ENCODE measurements around the gene YARS1.

YARS1 gene

GRCh38 chr1:32817159-32817814, at the start of gene YARS1, which contains the start of gene S100PBP:
YARS1 (minus strand) TSS chr1:32817358; CDS start chr1:32817244, 114 bp downstream.
S100PBP (plus strand) TSS chr1:32817653; CDS start chr1:32826100, 8,447 bp downstream.
- Histone ChIP-seq H3K4me1 (ENCODE audit: insufficient read depth, low read length, poor library complexity, severe bottlenecking) (peaks cover 62% of the 10 kb centered on the region), H3K9ac (ENCODE audit: low read depth, low read length, poor library complexity, severe bottlenecking) (peak within 1 kb of the TSS; percentile 100), H3K4me3 (ENCODE audit: low read length, poor library complexity, severe bottlenecking) (peak within 1 kb of the TSS; percentile 100), H3K36me3 (ENCODE audit: insufficient read depth, low read length) (no peaks in the 10 kb centered on the region), H2AFZ (ENCODE audit: low read length) (peak within 1 kb of the TSS; percentile 69), H3F3A (ENCODE audit: low read depth) (0 out of 2 replicates have a peak, but pooled peaks cover 10% of the 10 kb centered on the region), H3K4me2 (ENCODE audit: low read depth, low read length, poor library complexity, severe bottlenecking) (peak within 1 kb of the TSS; percentile 98), H3K9me3 (ENCODE audit: insufficient read depth, low read depth, low read length) (no peaks in the 10 kb centered on the region), H4K20me1 (ENCODE audit: insufficient read depth, low read length, poor library complexity, severe bottlenecking) (peaks cover 61% of the 10 kb centered on the region), H3K27me3 (ENCODE audit: insufficient read depth, low read length, poor library complexity, severe bottlenecking) (peaks cover 5% of the 10 kb centered on the region), H3K79me2 (ENCODE audit: insufficient read depth, low read length) (peaks cover 94% of the 10 kb centered on the region), H3K9me2 (replicated peaks; ENCODE audit: low read depth, low read length) (no peaks in the 10 kb centered on the region)
- TF ChIP-seq, protein P1, sequence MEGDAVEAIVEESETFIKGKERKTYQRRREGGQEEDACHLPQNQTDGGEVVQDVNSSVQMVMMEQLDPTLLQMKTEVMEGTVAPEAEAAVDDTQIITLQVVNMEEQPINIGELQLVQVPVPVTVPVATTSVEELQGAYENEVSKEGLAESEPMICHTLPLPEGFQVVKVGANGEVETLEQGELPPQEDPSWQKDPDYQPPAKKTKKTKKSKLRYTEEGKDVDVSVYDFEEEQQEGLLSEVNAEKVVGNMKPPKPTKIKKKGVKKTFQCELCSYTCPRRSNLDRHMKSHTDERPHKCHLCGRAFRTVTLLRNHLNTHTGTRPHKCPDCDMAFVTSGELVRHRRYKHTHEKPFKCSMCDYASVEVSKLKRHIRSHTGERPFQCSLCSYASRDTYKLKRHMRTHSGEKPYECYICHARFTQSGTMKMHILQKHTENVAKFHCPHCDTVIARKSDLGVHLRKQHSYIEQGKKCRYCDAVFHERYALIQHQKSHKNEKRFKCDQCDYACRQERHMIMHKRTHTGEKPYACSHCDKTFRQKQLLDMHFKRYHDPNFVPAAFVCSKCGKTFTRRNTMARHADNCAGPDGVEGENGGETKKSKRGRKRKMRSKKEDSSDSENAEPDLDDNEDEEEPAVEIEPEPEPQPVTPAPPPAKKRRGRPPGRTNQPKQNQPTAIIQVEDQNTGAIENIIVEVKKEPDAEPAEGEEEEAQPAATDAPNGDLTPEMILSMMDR (conservative IDR thresholded peaks at IDR 0.05; ENCODE audit: low read length): no peak
- TF ChIP-seq EZH2phosphoT487 (IDR thresholded peaks at IDR 0.05; ENCODE audit: borderline replicate concordance): no peak

DNA sequence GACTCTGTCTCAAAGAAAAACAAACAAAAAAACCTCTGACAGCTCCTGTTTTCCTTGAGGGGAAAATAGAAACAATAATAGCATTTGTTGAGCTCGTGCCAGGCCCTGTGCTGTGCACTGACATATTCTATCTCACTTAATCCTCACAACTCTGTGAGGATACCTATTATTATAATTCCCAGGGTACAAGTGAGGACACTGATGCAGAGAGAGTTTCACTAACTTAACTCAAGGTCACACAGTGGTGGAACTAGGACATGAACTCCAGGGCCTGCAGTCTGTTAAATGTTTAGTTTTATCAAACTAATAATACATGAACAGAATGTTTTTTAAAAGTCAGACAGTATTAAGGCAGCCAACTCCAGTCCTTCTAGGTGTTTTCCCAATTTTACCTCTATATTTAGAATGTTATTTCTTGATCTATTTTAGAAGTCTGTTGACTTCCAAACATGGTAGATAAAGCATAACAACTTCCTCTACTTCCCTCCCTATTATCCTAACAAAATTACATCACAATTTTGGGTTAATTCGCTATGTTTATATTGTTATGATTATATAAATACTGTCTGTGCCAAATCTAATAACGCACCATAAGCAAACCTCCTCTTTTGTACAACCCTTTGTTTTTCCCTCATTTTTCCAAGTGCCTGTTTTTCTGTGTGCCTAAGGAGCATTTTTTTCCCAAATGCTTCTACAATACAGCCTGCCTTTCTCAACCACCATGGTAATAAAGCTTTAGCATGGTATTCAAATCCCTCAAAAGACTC, 48.7 kb upstream of the YARS1 start:
- H3F3A ChIP-seq (ENCODE audit: low read depth): no peaks in the 10 kb centered on the region
- no peak overlapping the region for H3K4me3 ChIP-seq (ENCODE audit: low read length, poor library complexity, severe bottlenecking)
- H3K36me3 ChIP-seq (ENCODE audit: insufficient read depth, low read length): peaks cover 24% of the 10 kb centered on the region; the same call in 1 of the 2 replicates
- H3K27me3 ChIP-seq (ENCODE audit: insufficient read depth, low read length, poor library complexity, severe bottlenecking): no peaks in the 10 kb centered on the region
- no peak overlapping the region for H3K4me2 ChIP-seq (ENCODE audit: low read depth, low read length, poor library complexity, severe bottlenecking)
- no peaks in the 10 kb centered on the region for H3K9me3 ChIP-seq (ENCODE audit: insufficient read depth, low read depth, low read length)
- H3K9me2 ChIP-seq (replicated peaks; ENCODE audit: low read depth, low read length): no peaks in the 10 kb centered on the region
- H2AFZ ChIP-seq (ENCODE audit: low read length): no peak overlapping the region
- no peaks in the 10 kb centered on the region for H3K4me1 ChIP-seq (ENCODE audit: insufficient read depth, low read length, poor library complexity, severe bottlenecking)
- H4K20me1 ChIP-seq (ENCODE audit: insufficient read depth, low read length, poor library complexity, severe bottlenecking): no peaks in the 10 kb centered on the region
- no peak for TF ChIP-seq EZH2phosphoT487 (IDR thresholded peaks at IDR 0.05; ENCODE audit: borderline replicate concordance)
- TF ChIP-seq, protein P1 (conservative IDR thresholded peaks at IDR 0.05; ENCODE audit: low read length): no peak
- H3K9ac ChIP-seq (ENCODE audit: low read depth, low read length, poor library complexity, severe bottlenecking): no peak overlapping the region
- H3K79me2 ChIP-seq (ENCODE audit: insufficient read depth, low read length): no peaks in the 10 kb centered on the region

DNA sequence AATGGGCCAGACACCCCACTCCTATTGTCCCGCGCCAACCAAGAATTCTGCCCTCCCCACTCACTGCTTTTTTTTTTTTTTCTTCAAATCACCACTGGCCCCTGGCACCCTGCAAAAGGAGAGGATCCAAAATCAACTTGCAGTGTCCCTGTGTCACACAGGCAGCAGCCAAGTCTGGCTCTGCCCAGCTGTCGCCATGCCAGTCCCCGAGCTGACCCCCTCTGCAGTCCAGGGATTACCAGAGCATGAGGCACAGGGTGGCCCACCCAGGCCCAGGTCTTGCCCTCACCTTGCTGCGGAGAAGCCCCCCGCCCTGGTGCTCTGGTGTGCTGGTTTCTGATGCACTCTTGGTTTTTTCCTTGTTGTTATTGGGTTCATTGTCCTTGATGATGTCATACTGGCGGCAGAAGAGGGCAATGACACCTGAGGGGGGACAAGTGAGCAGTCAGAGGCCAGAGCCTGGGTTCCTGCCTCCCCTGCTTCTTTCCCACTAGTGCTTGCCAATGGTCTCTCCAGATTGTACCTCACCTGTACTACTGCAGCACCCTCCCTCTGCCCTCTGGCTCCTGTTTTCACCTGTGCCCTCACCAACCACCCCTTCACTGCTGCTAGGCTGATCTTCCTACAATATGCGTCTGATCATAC, 47.3 kb upstream of the YARS1 start:
- H3K4me2 ChIP-seq (ENCODE audit: low read depth, low read length, poor library complexity, severe bottlenecking): no peak overlapping the region
- H3K79me2 ChIP-seq (ENCODE audit: insufficient read depth, low read length): no peaks in the 10 kb centered on the region
- H3K4me3 ChIP-seq (ENCODE audit: low read length, poor library complexity, severe bottlenecking): no peak overlapping the region
- H3K9me2 ChIP-seq (replicated peaks; ENCODE audit: low read depth, low read length): no peaks in the 10 kb centered on the region
- H2AFZ ChIP-seq (ENCODE audit: low read length): no peak overlapping the region
- H3K9me3 ChIP-seq (ENCODE audit: insufficient read depth, low read depth, low read length): no peaks in the 10 kb centered on the region
- H3K9ac ChIP-seq (ENCODE audit: low read depth, low read length, poor library complexity, severe bottlenecking): no peak overlapping the region
- no peaks in the 10 kb centered on the region for H3K27me3 ChIP-seq (ENCODE audit: insufficient read depth, low read length, poor library complexity, severe bottlenecking)
- no peaks in the 10 kb centered on the region for H4K20me1 ChIP-seq (ENCODE audit: insufficient read depth, low read length, poor library complexity, severe bottlenecking)
- no peaks in the 10 kb centered on the region for H3K4me1 ChIP-seq (ENCODE audit: insufficient read depth, low read length, poor library complexity, severe bottlenecking)
- TF ChIP-seq EZH2phosphoT487 (IDR thresholded peaks at IDR 0.05; ENCODE audit: borderline replicate concordance): no peak
- TF ChIP-seq, protein P1 (conservative IDR thresholded peaks at IDR 0.05; ENCODE audit: low read length): no peak
- H3F3A ChIP-seq (ENCODE audit: low read depth): no peaks in the 10 kb centered on the region
- peaks cover 24% of the 10 kb centered on the region; the same call in 1 of the 2 replicates for H3K36me3 ChIP-seq (ENCODE audit: insufficient read depth, low read length)
